Adipocyte (in vitro differentiated cells): ENCODE results near the gene CC2D2A.
"Not testable (repeated sequence)": the region's sequence is repeated elsewhere in the genome, so short reads cannot be mapped to it uniquely, and the experiment has no call there.

Source experiments
- DNase-seq: peaks from one replicate; pipeline ENCODE4 v3.0.0-alpha.2; 2015; ENCODE audit warnings: low read depth
- H3K27me3 ChIP-seq: replicated peaks from 2 replicates; pipeline ENCODE4 v1.7.0; 2013; ENCODE audit warnings: mild to moderate bottlenecking, low read length, moderate library complexity; ENCODE audit not compliant: control insufficient read depth, insufficient read depth
- H3K36me3 ChIP-seq: 2 replicates; pipeline ENCODE4 v1.7.0; 2013; ENCODE audit warnings: low read length, mild to moderate bottlenecking, moderate library complexity; ENCODE audit not compliant: control insufficient read depth, insufficient read depth, severe bottlenecking
- H3K4me1 ChIP-seq: 2 replicates; pipeline ENCODE4 v1.7.0; 2013; ENCODE audit warnings: mild to moderate bottlenecking, low read length, moderate library complexity; ENCODE audit not compliant: control insufficient read depth, insufficient read depth
- H3K4me3 ChIP-seq: 2 replicates; pipeline ENCODE4 v1.7.0; 2013; ENCODE audit warnings: mild to moderate bottlenecking, low read length, moderate library complexity
- H3K9ac ChIP-seq: 2 replicates; pipeline ENCODE4 v1.7.0; 2013; ENCODE audit warnings: mild to moderate bottlenecking, low read length, moderate library complexity
- H3K9me3 ChIP-seq: 2 replicates; pipeline ENCODE4 v1.7.0; 2013; ENCODE audit warnings: mild to moderate bottlenecking, low read length, moderate library complexity; ENCODE audit not compliant: control insufficient read depth

The CC2D2A gene

GRCh38 chr4:15517681-15518080, 48.0 kb downstream of the CC2D2A start:
- not testable (repeated sequence) for H3K4me1 ChIP-seq, DNase-seq, H3K27me3 ChIP-seq, H3K9ac ChIP-seq, H3K9me3 ChIP-seq, H3K4me3 ChIP-seq
- peaks cover 16% of the 10 kb centered on the region for H3K36me3 ChIP-seq

- Histone ChIP-seq H3K4me3 (no peak overlapping the region), H3K27me3 (no peaks in the 10 kb centered on the region), H3K9ac (no peak overlapping the region), H3K36me3 (peaks cover 14% of the 10 kb centered on the region), H3K9me3 (no peaks in the 10 kb centered on the region), H3K4me1 (peaks cover 6% of the 10 kb centered on the region)
- DNase-seq = peak; percentile 57
Measured at GRCh38 chr4:15521442-15522039, 51.9 kb downstream of the CC2D2A start.

- no peaks in the 10 kb centered on the region for H3K27me3 ChIP-seq
- peaks cover 8% of the 10 kb centered on the region for H3K36me3 ChIP-seq
- H3K4me3 ChIP-seq = no peak overlapping the region
- no peaks in the 10 kb centered on the region for H3K9me3 ChIP-seq
- no peak for DNase-seq
- no peak overlapping the region for H3K9ac ChIP-seq
- peaks cover 6% of the 10 kb centered on the region for H3K4me1 ChIP-seq
Measured at GRCh38 chr4:15525080-15525479, 55.4 kb downstream of the CC2D2A start.

GRCh38 chr4:15526924-15527592, 57.4 kb downstream of the CC2D2A start:
- Histone ChIP-seq H3K9ac (no peak overlapping the region), H3K4me1 (no peaks in the 10 kb centered on the region), H3K36me3 (peaks cover 8% of the 10 kb centered on the region), H3K9me3 (no peaks in the 10 kb centered on the region), H3K27me3 (no peaks in the 10 kb centered on the region), H3K4me3 (no peak overlapping the region)
- no peak for DNase-seq

GRCh38 chr4:15531792-15532191, 62.1 kb downstream of the CC2D2A start:
- no peak overlapping the region for H3K4me3 ChIP-seq
- H3K36me3 ChIP-seq = peaks cover 12% of the 10 kb centered on the region
- no peak for DNase-seq
- H3K9me3 ChIP-seq = no peaks in the 10 kb centered on the region
- H3K27me3 ChIP-seq = no peaks in the 10 kb centered on the region
- H3K4me1 ChIP-seq = peaks cover 6% of the 10 kb centered on the region
- H3K9ac ChIP-seq = no peak overlapping the region

GRCh38 chr4:15533817-15534216, 64.1 kb downstream of the CC2D2A start:
- Histone ChIP-seq H3K9me3 (no peaks in the 10 kb centered on the region), H3K36me3 (peaks cover 26% of the 10 kb centered on the region)

GRCh38 chr4:15535599-15535998, 65.9 kb downstream of the CC2D2A start:
- Histone ChIP-seq H3K4me1 (peaks cover 13% of the 10 kb centered on the region), H3K36me3 (peaks cover 24% of the 10 kb centered on the region), H3K9ac (no peak overlapping the region), H3K27me3 (no peaks in the 10 kb centered on the region), H3K4me3 (no peak overlapping the region), H3K9me3 (no peaks in the 10 kb centered on the region)
- no peak for DNase-seq

More at GRCh38 chr4:15533817-15534216, 64.1 kb downstream of the CC2D2A start:
- no peak overlapping the region for H3K9ac ChIP-seq
- H3K4me3 ChIP-seq = no peak overlapping the region
- no peak for DNase-seq
- no peaks in the 10 kb centered on the region for H3K27me3 ChIP-seq
- H3K4me1 ChIP-seq = peaks cover 6% of the 10 kb centered on the region

- Histone ChIP-seq H3K4me3 (no peak overlapping the region), H3K9ac (no peak overlapping the region), H3K36me3 (peaks cover 24% of the 10 kb centered on the region), H3K27me3 (no peaks in the 10 kb centered on the region), H3K4me1 (peaks cover 16% of the 10 kb centered on the region), H3K9me3 (no peaks in the 10 kb centered on the region)
- DNase-seq = no peak
Measured at GRCh38 chr4:15536552-15537499, 67.1 kb downstream of the CC2D2A start.

- no peak for DNase-seq
- Histone ChIP-seq H3K4me3 (no peak overlapping the region), H3K9ac (no peak overlapping the region), H3K9me3 (no peaks in the 10 kb centered on the region), H3K36me3 (peaks cover 22% of the 10 kb centered on the region), H3K4me1 (peaks cover 37% of the 10 kb centered on the region), H3K27me3 (no peaks in the 10 kb centered on the region)
Measured at GRCh38 chr4:15541941-15542340, 72.3 kb downstream of the CC2D2A start.

GRCh38 chr4:15542760-15543159, 73.1 kb downstream of the CC2D2A start:
- no peak overlapping the region for H3K9ac ChIP-seq
- peaks cover 45% of the 10 kb centered on the region for H3K4me1 ChIP-seq
- peaks cover 15% of the 10 kb centered on the region for H3K36me3 ChIP-seq
- no peaks in the 10 kb centered on the region for H3K27me3 ChIP-seq
- no peak for DNase-seq
- H3K9me3 ChIP-seq = no peaks in the 10 kb centered on the region
- H3K4me3 ChIP-seq = no peak overlapping the region

GRCh38 chr4:15543537-15544247, 74.0 kb downstream of the CC2D2A start:
- Histone ChIP-seq H3K36me3 (peaks cover 5% of the 10 kb centered on the region), H3K4me3 (no peak overlapping the region), H3K4me1 (peaks cover 50% of the 10 kb centered on the region), H3K27me3 (no peaks in the 10 kb centered on the region), H3K9me3 (no peaks in the 10 kb centered on the region), H3K9ac (no peak overlapping the region)
- DNase-seq = no peak
